DND-41 (cell line): ENCODE data around the gene CTBP2.

Experiments
- ATAC-seq: fragments of 200-7000 bp; cut with Tn5 transposase; 3 replicates; pipeline ENCODE4 v1.9.1; 2021; ENCODE audit warnings: low read depth; ENCODE audit not compliant: insufficient read depth
- DNase-seq: peaks from one replicate; pipeline ENCODE4 v3.0.0-alpha.2; 2020
- H2AFZ ChIP-seq: 2 replicates; pipeline ENCODE4 v1.6.0; 2012; ENCODE audit warnings: low read depth, low read length
- H3K27ac ChIP-seq: 2 replicates; pipeline ENCODE4 v1.5.1; 2012; ENCODE audit warnings: low read length, inconsistent platforms
- H3K27me3 ChIP-seq: fragments of 200-600 bp; sonication (generic); 2 replicates; pipeline ENCODE4 v1.6.0; 2012; ENCODE audit warnings: low read length, mild to moderate bottlenecking, inconsistent platforms; ENCODE audit not compliant: insufficient read depth, poor library complexity
- H3K36me3 ChIP-seq: 2 replicates; pipeline ENCODE4 v1.5.1; 2012; ENCODE audit warnings: low read length, inconsistent platforms; ENCODE audit not compliant: insufficient read depth
- H3K4me1 ChIP-seq: 2 replicates; pipeline ENCODE4 v1.5.1; 2012; ENCODE audit warnings: mild to moderate bottlenecking, low read length; ENCODE audit not compliant: insufficient read depth
- H3K4me2 ChIP-seq: 2 replicates; pipeline ENCODE4 v1.6.0; 2012; ENCODE audit warnings: mild to moderate bottlenecking, moderate library complexity, low read length, inconsistent platforms; ENCODE audit not compliant: insufficient read depth
- H3K4me3 ChIP-seq, 2 experiments: fragments of 200-600 bp in 1 of 2; shearing (Covaris generic) in 1 of 2; 2 replicates each; pipeline ENCODE4 v1.5.1; 2012 to 2016; ENCODE audit warnings: inconsistent platforms in 2 of 2, low read length in 2 of 2, mild to moderate bottlenecking in 2 of 2, low read depth in 1 of 2, moderate library complexity in 1 of 2
- H3K79me2 ChIP-seq: 2 replicates; pipeline ENCODE4 v1.6.0; 2012; ENCODE audit warnings: low read length, inconsistent platforms; ENCODE audit not compliant: insufficient read depth
- H3K9ac ChIP-seq: 2 replicates; pipeline ENCODE4 v1.6.0; 2012; ENCODE audit warnings: low read depth, mild to moderate bottlenecking, inconsistent platforms, low read length, moderate library complexity
- H3K9me3 ChIP-seq: 2 replicates; pipeline ENCODE4 v1.5.1; 2012; ENCODE audit warnings: low read length, moderate library complexity, mild to moderate bottlenecking, inconsistent platforms; ENCODE audit not compliant: insufficient read depth, severe bottlenecking
- H4K20me1 ChIP-seq: 2 replicates; pipeline ENCODE4 v1.6.0; 2012; ENCODE audit warnings: low read length; ENCODE audit not compliant: insufficient read depth
- EZH2 ChIP-seq: IDR thresholded peaks from 3 replicates; pipeline ENCODE4 v1.6.1; 2012; ENCODE audit warnings: borderline replicate concordance, low read depth, mild to moderate bottlenecking, moderate library complexity, low read length, inconsistent platforms; ENCODE audit not compliant: severe bottlenecking
- TF ChIP-seq, protein P1 (sequence below): IDR thresholded peaks from 2 replicates; pipeline ENCODE4 v1.5.1; 2012; ENCODE audit warnings: borderline replicate concordance, low read length, moderate library complexity, mild to moderate bottlenecking; ENCODE audit not compliant: poor library complexity, severe bottlenecking; ENCODE audit errors: extremely low read depth

The CTBP2 gene

DNA sequence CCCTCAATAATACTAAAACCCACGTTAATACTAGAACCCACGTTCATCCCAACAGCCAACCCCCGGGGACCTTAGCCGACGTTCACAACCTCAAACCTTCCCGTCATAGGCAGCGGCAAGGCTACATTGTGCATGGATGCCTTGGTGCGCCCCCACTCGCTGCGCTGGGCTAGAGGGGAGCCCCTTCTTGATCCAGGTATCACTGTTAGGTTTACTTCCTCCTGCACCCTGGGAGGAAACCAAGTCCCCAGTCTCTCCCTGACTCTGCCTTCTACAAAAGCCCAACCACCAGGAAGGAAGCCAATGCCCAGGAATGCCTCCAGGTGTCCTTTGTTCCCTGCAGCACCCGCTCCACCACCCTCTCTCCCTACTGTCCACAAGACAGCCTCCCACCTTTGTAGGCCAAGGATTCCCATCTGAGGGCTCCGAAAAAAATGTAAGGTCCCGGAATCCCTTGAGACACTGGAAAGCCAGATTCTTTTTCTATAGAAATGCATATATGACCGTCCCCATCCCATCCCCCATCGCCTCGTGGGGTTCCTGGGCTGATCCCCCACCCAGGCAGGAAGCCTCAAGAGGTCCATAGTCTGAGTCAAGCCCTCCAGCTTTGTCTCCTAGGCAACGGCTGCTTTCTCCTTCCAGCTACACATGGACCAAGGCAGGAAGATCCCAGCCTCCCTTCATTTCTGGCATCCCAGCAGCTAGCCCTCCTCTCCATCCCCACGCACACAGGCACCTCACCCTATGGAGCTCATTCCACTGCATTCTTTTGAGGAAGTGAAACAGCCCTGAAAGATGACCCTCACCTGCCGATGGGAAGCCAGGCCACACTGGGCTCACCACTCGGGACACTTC is 25.2 kb downstream of the CTBP2 start:
- DNase-seq (no peak), ATAC-seq (no peak)
- no peaks in the 10 kb centered on the region for H3K9me3 ChIP-seq
- no peak overlapping the region for H3K27ac ChIP-seq
- no peak overlapping the region for H3K4me2 ChIP-seq
- no peak overlapping the region for H2AFZ ChIP-seq
- no peak overlapping the region for H3K9ac ChIP-seq
- peaks cover 70% of the 10 kb centered on the region for H4K20me1 ChIP-seq
- TF ChIP-seq EZH2 = no peak
- TF ChIP-seq, protein P1, sequence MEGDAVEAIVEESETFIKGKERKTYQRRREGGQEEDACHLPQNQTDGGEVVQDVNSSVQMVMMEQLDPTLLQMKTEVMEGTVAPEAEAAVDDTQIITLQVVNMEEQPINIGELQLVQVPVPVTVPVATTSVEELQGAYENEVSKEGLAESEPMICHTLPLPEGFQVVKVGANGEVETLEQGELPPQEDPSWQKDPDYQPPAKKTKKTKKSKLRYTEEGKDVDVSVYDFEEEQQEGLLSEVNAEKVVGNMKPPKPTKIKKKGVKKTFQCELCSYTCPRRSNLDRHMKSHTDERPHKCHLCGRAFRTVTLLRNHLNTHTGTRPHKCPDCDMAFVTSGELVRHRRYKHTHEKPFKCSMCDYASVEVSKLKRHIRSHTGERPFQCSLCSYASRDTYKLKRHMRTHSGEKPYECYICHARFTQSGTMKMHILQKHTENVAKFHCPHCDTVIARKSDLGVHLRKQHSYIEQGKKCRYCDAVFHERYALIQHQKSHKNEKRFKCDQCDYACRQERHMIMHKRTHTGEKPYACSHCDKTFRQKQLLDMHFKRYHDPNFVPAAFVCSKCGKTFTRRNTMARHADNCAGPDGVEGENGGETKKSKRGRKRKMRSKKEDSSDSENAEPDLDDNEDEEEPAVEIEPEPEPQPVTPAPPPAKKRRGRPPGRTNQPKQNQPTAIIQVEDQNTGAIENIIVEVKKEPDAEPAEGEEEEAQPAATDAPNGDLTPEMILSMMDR = no peak
- H3K4me3 ChIP-seq = no peak overlapping the region
- H3K27me3 ChIP-seq = no peaks in the 10 kb centered on the region
- H3K4me1 ChIP-seq = no peaks in the 10 kb centered on the region
- peaks cover 20% of the 10 kb centered on the region for H3K36me3 ChIP-seq
- H3K79me2 ChIP-seq = peaks cover 95% of the 10 kb centered on the region

DNA sequence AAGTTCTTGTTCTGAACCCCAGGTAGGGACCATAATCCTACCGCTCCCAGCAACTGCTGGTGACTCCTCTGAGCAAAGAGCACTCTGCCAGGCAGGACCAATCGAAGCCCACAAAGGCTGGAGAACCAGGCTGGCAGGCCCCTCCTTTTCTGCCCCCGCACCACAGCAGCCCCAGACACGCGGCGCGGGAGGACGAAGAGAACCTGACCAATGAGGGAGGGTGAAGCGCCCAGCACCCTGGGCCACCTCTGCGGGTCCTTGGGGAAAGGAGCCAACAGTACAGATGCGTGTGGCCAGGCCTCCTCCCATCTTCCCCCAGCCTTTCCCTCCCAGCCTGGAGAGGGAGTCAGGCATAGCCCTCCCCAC is 25.9 kb downstream of the CTBP2 start:
- H3K9ac ChIP-seq = no peak overlapping the region
- ATAC-seq = no peak
- no peak overlapping the region for H3K4me2 ChIP-seq
- no peaks in the 10 kb centered on the region for H3K9me3 ChIP-seq
- H3K27me3 ChIP-seq = no peaks in the 10 kb centered on the region
- H4K20me1 ChIP-seq = peaks cover 64% of the 10 kb centered on the region
- no peak for TF ChIP-seq EZH2
- TF ChIP-seq, protein P1 = no peak
- H3K36me3 ChIP-seq = peaks cover 14% of the 10 kb centered on the region
- no peak overlapping the region for H3K4me3 ChIP-seq
- H3K27ac ChIP-seq = no peak overlapping the region
- peaks cover 92% of the 10 kb centered on the region for H3K79me2 ChIP-seq
- H3K4me1 ChIP-seq = no peaks in the 10 kb centered on the region
- DNase-seq = no peak
- no peak overlapping the region for H2AFZ ChIP-seq

DNA sequence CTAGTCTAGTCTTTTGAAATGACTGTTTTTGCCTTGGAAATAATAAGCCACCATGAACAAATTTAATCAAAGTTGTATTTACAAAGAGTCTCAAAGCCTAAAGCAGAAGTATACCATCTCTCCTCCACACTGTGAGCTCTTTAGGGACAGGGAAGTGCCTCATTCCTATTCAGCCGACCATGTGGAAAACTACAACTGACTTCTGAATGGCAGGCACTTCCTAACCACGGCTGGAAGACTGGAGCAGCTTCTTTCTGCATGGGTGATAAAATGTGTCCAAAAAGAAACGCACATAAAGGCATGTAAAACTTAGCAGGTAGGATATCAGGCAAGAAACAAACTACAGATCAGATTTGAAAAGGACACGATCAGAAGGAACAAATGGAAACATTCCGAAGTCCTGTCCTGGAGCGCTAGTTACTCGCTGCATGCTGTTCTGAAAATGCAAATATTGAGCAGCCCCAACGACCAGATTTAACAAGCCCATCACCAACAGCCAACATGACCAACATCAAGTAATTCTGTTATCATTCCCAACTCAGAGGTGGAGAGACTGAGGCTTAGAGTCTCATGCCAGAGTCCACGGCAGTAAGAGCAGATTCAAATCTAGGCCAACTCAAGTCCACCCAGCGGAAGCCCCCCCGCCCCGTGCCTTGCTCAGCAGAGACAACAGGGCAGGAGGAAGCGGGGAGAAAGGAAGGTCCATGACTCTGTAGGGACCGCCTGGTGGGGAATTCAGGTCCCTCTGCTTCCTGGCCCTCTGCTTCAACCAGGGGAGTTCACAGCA is 26.5 kb downstream of the CTBP2 start:
- H3K27me3 ChIP-seq = no peaks in the 10 kb centered on the region
- no peak overlapping the region for H3K9ac ChIP-seq
- no peak overlapping the region for H3K4me3 ChIP-seq
- TF ChIP-seq, protein P1 = no peak
- TF ChIP-seq EZH2 = no peak
- no peak overlapping the region for H3K27ac ChIP-seq
- H3K36me3 ChIP-seq = peaks cover 14% of the 10 kb centered on the region
- H3K9me3 ChIP-seq = no peaks in the 10 kb centered on the region
- DNase-seq = no peak
- H3K79me2 ChIP-seq = peaks cover 91% of the 10 kb centered on the region
- H3K4me2 ChIP-seq = no peak overlapping the region
- H2AFZ ChIP-seq = no peak overlapping the region
- H4K20me1 ChIP-seq = peaks cover 63% of the 10 kb centered on the region
- no peaks in the 10 kb centered on the region for H3K4me1 ChIP-seq
- no peak for ATAC-seq
